ENCODE results near the gene FSTL5. TPM values are rescaled to one million over a fixed set of nuclear protein-coding genes. Genes with fewer than 3 reads are reported as not detected.

The FSTL5 gene
- total and polyA plus RNA-seq, 10 of the 15 experiments (the other 5 are each of a cell fraction or from before 2014, with no cell fraction given), result 0.04 to 2.4 (median 0.08) TPM; not detected in 4

DNA sequence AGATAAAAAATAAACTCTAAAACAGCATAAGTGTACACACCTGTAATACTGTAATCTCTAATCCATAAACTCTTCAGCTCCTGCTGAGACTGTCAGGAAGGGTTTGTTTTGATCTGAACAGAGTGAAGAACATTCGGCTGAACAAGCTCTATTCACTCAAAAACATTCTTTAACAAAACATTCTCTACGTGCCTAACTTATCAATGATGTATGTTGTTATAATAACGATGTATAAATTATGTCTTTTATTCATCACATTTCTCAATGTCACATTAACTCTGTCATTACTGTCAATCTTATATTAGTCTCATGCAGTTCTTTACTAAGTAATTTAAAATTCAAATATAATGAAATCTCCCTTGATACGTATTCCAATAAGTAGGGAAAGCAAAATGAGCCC lies 280.6 kb downstream of the FSTL5 start (continued):
- TF ChIP-seq, protein P1, sequence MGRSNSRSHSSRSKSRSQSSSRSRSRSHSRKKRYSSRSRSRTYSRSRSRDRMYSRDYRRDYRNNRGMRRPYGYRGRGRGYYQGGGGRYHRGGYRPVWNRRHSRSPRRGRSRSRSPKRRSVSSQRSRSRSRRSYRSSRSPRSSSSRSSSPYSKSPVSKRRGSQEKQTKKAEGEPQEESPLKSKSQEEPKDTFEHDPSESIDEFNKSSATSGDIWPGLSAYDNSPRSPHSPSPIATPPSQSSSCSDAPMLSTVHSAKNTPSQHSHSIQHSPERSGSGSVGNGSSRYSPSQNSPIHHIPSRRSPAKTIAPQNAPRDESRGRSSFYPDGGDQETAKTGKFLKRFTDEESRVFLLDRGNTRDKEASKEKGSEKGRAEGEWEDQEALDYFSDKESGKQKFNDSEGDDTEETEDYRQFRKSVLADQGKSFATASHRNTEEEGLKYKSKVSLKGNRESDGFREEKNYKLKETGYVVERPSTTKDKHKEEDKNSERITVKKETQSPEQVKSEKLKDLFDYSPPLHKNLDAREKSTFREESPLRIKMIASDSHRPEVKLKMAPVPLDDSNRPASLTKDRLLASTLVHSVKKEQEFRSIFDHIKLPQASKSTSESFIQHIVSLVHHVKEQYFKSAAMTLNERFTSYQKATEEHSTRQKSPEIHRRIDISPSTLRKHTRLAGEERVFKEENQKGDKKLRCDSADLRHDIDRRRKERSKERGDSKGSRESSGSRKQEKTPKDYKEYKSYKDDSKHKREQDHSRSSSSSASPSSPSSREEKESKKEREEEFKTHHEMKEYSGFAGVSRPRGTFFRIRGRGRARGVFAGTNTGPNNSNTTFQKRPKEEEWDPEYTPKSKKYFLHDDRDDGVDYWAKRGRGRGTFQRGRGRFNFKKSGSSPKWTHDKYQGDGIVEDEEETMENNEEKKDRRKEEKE (IDR thresholded peaks at IDR 0.05), result no peak
- no peak for TF ChIP-seq BRCA1 (IDR thresholded peaks at IDR 0.05; ENCODE audit: low read depth, low read length)

DNA sequence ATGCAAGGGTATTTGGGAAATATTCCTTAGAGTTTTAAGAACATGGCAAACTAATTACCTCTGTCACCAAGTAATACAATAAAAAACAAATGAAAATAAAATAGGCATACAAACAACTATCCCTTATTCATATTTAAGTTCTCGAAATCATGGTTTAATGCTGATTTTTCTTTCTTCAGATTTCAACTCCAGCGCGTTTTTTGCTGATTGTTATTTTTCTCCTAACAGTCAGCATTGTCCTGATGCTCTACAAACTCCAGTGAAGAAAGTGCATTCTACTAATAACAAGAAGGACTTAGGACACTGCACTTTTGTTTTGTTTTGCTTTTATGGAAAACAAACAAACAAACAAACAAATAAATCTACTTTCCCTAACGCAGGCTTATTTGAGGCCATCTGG lies 282.4 kb downstream of the FSTL5 start:
- no TSS peak for BruUV-seq (replicated peaks)
- Histone ChIP-seq H3K79me2 (ENCODE audit: control insufficient read depth, insufficient read depth, low read length) (no peaks in the 10 kb centered on the region), H3K4me2 (ENCODE audit: control insufficient read depth, insufficient read depth) (no peak overlapping the region), H3K4me3 (no peak overlapping the region), H3K36me3 (ENCODE audit: control insufficient read depth in 2 of 2, insufficient read depth in 2 of 2, low read length in 1 of 2) (no peaks in the 10 kb centered on the region), H3K9me3 (replicated peaks; ENCODE audit: control insufficient read depth, insufficient read depth, low read length) (no peaks in the 10 kb centered on the region), H3K4me1 (ENCODE audit: control insufficient read depth, insufficient read depth, low read length) (no peaks in the 10 kb centered on the region), H3K27me3 (replicated peaks in 1 of 2; ENCODE audit: control insufficient read depth in 2 of 2, insufficient read depth in 2 of 2, low read length in 1 of 2) (no peaks in the 10 kb centered on the region), H4K20me1 (ENCODE audit: control insufficient read depth, insufficient read depth) (no peaks in the 10 kb centered on the region), H2AFZ (ENCODE audit: control insufficient read depth, low read depth, low read length) (no peak overlapping the region), H3K9ac (ENCODE audit: control insufficient read depth, insufficient read depth, low read length) (no peak overlapping the region), H3K27ac (ENCODE audit: control insufficient read depth, insufficient read depth) (no peak overlapping the region)
- intact Hi-C loops (cut with micrococcal nuclease; ENCODE audit: unreplicated experiment), result no loop called here
- WGBS (ENCODE audit: insufficient coverage, insufficient replicate concordance, low lambda C conversion rate, missing lambda C conversion rate), result 33% methylated on average over 4 of the region's 4 CpGs
- ChIA-PET CTCF (no interaction called here), POLR2A (no interaction called here), RAD21 (ENCODE audit: unreplicated experiment) (no interaction called here), SMC1A (ENCODE audit: uncharacterized antibody, unreplicated experiment) (no interaction called here)
- no peak for DNase-seq (ENCODE audit: low read depth, low spot score)
- FAIRE-seq, result no peak
- in situ Hi-C loops (cut with MboI), result no loop called here
- no peak for ATAC-seq
- TF ChIP-seq, protein P2, sequence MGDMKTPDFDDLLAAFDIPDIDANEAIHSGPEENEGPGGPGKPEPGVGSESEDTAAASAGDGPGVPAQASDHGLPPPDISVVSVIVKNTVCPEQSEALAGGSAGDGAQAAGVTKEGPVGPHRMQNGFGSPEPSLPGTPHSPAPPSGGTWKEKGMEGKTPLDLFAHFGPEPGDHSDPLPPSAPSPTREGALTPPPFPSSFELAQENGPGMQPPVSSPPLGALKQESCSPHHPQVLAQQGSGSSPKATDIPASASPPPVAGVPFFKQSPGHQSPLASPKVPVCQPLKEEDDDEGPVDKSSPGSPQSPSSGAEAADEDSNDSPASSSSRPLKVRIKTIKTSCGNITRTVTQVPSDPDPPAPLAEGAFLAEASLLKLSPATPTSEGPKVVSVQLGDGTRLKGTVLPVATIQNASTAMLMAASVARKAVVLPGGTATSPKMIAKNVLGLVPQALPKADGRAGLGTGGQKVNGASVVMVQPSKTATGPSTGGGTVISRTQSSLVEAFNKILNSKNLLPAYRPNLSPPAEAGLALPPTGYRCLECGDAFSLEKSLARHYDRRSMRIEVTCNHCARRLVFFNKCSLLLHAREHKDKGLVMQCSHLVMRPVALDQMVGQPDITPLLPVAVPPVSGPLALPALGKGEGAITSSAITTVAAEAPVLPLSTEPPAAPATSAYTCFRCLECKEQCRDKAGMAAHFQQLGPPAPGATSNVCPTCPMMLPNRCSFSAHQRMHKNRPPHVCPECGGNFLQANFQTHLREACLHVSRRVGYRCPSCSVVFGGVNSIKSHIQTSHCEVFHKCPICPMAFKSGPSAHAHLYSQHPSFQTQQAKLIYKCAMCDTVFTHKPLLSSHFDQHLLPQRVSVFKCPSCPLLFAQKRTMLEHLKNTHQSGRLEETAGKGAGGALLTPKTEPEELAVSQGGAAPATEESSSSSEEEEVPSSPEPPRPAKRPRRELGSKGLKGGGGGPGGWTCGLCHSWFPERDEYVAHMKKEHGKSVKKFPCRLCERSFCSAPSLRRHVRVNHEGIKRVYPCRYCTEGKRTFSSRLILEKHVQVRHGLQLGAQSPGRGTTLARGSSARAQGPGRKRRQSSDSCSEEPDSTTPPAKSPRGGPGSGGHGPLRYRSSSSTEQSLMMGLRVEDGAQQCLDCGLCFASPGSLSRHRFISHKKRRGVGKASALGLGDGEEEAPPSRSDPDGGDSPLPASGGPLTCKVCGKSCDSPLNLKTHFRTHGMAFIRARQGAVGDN (IDR thresholded peaks at IDR 0.05), result no peak
- no peak for TF ChIP-seq RAD51 (IDR thresholded peaks at IDR 0.05)
- TF ChIP-seq, protein P3, sequence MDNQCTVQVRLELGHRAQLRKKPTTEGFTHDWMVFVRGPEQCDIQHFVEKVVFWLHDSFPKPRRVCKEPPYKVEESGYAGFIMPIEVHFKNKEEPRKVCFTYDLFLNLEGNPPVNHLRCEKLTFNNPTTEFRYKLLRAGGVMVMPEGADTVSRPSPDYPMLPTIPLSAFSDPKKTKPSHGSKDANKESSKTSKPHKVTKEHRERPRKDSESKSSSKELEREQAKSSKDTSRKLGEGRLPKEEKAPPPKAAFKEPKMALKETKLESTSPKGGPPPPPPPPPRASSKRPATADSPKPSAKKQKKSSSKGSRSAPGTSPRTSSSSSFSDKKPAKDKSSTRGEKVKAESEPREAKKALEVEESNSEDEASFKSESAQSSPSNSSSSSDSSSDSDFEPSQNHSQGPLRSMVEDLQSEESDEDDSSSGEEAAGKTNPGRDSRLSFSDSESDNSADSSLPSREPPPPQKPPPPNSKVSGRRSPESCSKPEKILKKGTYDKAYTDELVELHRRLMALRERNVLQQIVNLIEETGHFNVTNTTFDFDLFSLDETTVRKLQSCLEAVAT (IDR thresholded peaks at IDR 0.05), result no peak
- no peak for TF ChIP-seq FOXM1 (IDR thresholded peaks at IDR 0.05; ENCODE audit: low read depth, low read length)
- TF ChIP-seq, protein P4, sequence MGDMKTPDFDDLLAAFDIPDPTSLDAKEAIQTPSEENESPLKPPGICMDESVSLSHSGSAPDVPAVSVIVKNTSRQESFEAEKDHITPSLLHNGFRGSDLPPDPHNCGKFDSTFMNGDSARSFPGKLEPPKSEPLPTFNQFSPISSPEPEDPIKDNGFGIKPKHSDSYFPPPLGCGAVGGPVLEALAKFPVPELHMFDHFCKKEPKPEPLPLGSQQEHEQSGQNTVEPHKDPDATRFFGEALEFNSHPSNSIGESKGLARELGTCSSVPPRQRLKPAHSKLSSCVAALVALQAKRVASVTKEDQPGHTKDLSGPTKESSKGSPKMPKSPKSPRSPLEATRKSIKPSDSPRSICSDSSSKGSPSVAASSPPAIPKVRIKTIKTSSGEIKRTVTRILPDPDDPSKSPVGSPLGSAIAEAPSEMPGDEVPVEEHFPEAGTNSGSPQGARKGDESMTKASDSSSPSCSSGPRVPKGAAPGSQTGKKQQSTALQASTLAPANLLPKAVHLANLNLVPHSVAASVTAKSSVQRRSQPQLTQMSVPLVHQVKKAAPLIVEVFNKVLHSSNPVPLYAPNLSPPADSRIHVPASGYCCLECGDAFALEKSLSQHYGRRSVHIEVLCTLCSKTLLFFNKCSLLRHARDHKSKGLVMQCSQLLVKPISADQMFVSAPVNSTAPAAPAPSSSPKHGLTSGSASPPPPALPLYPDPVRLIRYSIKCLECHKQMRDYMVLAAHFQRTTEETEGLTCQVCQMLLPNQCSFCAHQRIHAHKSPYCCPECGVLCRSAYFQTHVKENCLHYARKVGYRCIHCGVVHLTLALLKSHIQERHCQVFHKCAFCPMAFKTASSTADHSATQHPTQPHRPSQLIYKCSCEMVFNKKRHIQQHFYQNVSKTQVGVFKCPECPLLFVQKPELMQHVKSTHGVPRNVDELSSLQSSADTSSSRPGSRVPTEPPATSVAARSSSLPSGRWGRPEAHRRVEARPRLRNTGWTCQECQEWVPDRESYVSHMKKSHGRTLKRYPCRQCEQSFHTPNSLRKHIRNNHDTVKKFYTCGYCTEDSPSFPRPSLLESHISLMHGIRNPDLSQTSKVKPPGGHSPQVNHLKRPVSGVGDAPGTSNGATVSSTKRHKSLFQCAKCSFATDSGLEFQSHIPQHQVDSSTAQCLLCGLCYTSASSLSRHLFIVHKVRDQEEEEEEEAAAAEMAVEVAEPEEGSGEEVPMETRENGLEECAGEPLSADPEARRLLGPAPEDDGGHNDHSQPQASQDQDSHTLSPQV (IDR thresholded peaks at IDR 0.05), result no peak
- no peak for TF ChIP-seq MYB (IDR thresholded peaks at IDR 0.05; ENCODE audit: borderline replicate concordance, low read depth, low read length)

Data from GM12878 (cell line).